Smooth muscle cell (in vitro differentiated cells): ENCODE data around the gene PROKR1. TPM values are rescaled to one million over a fixed set of nuclear protein-coding genes. Genes with fewer than 3 reads are reported as not detected.

ENCODE experiments used
- DNase-seq: peaks from one replicate; lab custom pipeline; 2025; ENCODE audit not compliant: unreplicated experiment; lab: John Stamatoyannopoulos, UW
- H2AFZ ChIP-seq: fragments of 200-600 bp; sonication (generic); 2 replicates; pipeline ENCODE4 v1.6.0; 2016; ENCODE audit warnings: antibody characterized with exemption, low read depth, mild to moderate bottlenecking
- H3F3A ChIP-seq: fragments of 200-600 bp; sonication (generic); 2 replicates; pipeline ENCODE4 v1.6.0; 2017; ENCODE audit warnings: antibody characterized with exemption, low read depth
- H3K27ac ChIP-seq: fragments of 200-600 bp; sonication (generic); 2 replicates; pipeline ENCODE4 v1.5.1; 2016; ENCODE audit warnings: low read depth, mild to moderate bottlenecking
- H3K27me3 ChIP-seq: fragments of 200-600 bp; sonication (generic); 2 replicates; pipeline ENCODE4 v1.6.1; 2016; ENCODE audit warnings: low read depth, mild to moderate bottlenecking
- H3K36me3 ChIP-seq: fragments of 200-600 bp; sonication (generic); 2 replicates; pipeline ENCODE4 v1.5.1; 2016; ENCODE audit warnings: low read depth
- H3K4me1 ChIP-seq: fragments of 200-600 bp; sonication (generic); 2 replicates; pipeline ENCODE4 v1.5.1; 2016; ENCODE audit warnings: low read depth
- H3K4me2 ChIP-seq: fragments of 200-600 bp; sonication (generic); 2 replicates; pipeline ENCODE4 v1.6.0; 2016; ENCODE audit warnings: mild to moderate bottlenecking
- H3K4me3 ChIP-seq: fragments of 200-600 bp; sonication (generic); 2 replicates; pipeline ENCODE4 v1.5.1; 2016; ENCODE audit warnings: mild to moderate bottlenecking
- H3K79me2 ChIP-seq: fragments of 200-600 bp; sonication (generic); 2 replicates; pipeline ENCODE4 v1.6.0; 2016; ENCODE audit warnings: low read depth, mild to moderate bottlenecking
- H3K9ac ChIP-seq: fragments of 200-600 bp; sonication (generic); 2 replicates; pipeline ENCODE4 v1.6.0; 2016; ENCODE audit warnings: low read depth
- H3K9me3 ChIP-seq: fragments of 200-600 bp; sonication (generic); replicated peaks from 2 replicates; pipeline ENCODE4 v1.5.1; 2016; ENCODE audit warnings: low read depth
- H4K20me1 ChIP-seq: fragments of 200-600 bp; sonication (generic); 2 replicates; pipeline ENCODE4 v1.6.0; 2016; ENCODE audit warnings: low read depth
- CTCF ChIP-seq: fragments of 200-600 bp; sonication (generic); IDR thresholded peaks from 2 replicates; pipeline ENCODE4 v1.5.1; 2017; ENCODE audit warnings: borderline replicate concordance, mild to moderate bottlenecking, antibody characterized with exemption; ENCODE audit not compliant: insufficient read depth, poor library complexity, severe bottlenecking
- WGBS: methylation state at CpG from one replicate; pipeline ENCODE4 v1.1.7; 2016; ENCODE audit warnings: low lambda C conversion rate; 5-methylcytosine and 5-hydroxymethylcytosine counted together
- polyA plus RNA-seq: library from polyadenylated mRNA; unstranded; fragments of >200 nt; fragmentation: Nextera tagmentation; extraction: Ambion mirVana; gene quantifications from 2 replicates; pipeline ENCODE4 v1.2.1, GENCODE V29; 2016
- total RNA-seq: library from RNA; depleted of rRNA; stranded (reverse); fragments of >200 nt; gene quantifications from 2 replicates; pipeline ENCODE4 v1.2.3, GENCODE V29; 2014

The PROKR1 gene
- total and polyA plus RNA-seq, 2 experiments from 2014 or later = not detected

DNA sequence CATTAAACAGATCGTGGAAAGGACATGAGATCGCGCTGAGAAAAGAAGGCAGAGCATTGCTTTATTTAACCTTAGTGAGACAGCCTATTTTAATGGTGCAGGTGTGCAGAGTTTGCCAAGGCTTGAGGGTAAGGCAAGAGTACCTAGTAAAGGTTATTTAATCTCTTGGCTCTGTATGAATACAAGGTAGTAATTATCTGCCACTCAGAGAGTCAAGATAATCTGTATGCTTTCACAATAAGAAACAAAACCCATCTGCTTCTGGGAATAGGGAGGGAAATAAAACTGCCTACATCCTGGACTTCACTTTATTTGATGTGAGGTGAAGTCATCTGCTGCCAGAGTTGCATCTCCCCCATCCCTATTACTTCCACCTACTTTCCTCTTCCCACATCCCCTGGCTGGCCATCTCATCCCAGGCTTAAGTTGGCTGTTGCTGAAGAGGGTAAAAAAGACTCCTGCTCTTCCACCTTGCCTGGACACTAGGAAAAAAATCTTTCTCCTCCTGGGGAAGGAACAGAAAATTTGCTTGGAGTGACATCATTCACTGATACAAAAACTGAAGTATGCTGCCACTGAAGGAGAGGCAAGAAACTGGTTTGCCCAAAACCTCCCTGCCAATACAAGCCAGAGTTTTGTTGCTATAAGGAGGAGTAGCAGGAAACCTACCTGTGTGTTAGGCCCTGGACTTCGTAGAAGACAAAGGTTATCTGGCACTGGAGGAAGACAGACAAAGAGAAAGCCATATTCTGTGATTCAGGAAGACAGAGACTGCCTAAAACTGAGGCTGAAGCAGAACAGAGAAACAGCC is 55.4 kb downstream of the PROKR1 start:
- H3K4me1 ChIP-seq = no peaks in the 10 kb centered on the region
- H3K36me3 ChIP-seq = no peaks in the 10 kb centered on the region
- no peaks in the 10 kb centered on the region for H4K20me1 ChIP-seq
- H3K9me3 ChIP-seq = no peaks in the 10 kb centered on the region
- H3K27me3 ChIP-seq = no peaks in the 10 kb centered on the region
- 72% methylated on average over 4 of the region's 4 CpGs for WGBS
- no peak overlapping the region for H3K9ac ChIP-seq
- no peak overlapping the region for H3K4me3 ChIP-seq
- no peak for TF ChIP-seq CTCF
- H3K27ac ChIP-seq = no peak overlapping the region
- H2AFZ ChIP-seq = no peak overlapping the region
- no peaks in the 10 kb centered on the region for H3F3A ChIP-seq
- H3K4me2 ChIP-seq = no peak overlapping the region
- DNase-seq = no peak
- no peaks in the 10 kb centered on the region for H3K79me2 ChIP-seq

DNA sequence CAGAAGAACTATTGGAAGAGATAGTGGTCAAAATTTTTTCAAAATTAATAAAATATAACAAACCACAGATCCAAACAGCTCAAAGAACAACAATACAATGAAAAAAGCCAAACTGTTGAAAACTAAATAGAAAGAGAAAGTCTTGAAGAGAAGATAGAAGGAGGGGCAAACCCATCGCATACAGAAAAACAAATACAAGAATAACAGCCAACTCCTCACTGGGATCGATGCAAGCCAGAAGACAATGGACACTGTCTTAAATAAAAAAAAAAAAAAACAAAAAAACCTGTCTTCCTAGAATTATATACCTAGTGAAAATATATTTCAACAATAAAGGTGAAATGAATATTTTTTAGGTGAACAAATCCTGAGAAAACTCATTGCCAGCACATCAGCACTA is 57.2 kb downstream of the PROKR1 start:
- no peak for DNase-seq
- H3F3A ChIP-seq = no peaks in the 10 kb centered on the region
- H2AFZ ChIP-seq = no peak overlapping the region
- no peaks in the 10 kb centered on the region for H3K9me3 ChIP-seq
- no peak for TF ChIP-seq CTCF
- 96% methylated on average over 2 of the region's 2 CpGs for WGBS
- no peaks in the 10 kb centered on the region for H3K36me3 ChIP-seq
- no peaks in the 10 kb centered on the region for H3K79me2 ChIP-seq
- no peak overlapping the region for H3K9ac ChIP-seq
- no peak overlapping the region for H3K27ac ChIP-seq
- H4K20me1 ChIP-seq = no peaks in the 10 kb centered on the region
- no peak overlapping the region for H3K4me3 ChIP-seq
- no peaks in the 10 kb centered on the region for H3K4me1 ChIP-seq
- no peak overlapping the region for H3K4me2 ChIP-seq
- no peaks in the 10 kb centered on the region for H3K27me3 ChIP-seq

DNA sequence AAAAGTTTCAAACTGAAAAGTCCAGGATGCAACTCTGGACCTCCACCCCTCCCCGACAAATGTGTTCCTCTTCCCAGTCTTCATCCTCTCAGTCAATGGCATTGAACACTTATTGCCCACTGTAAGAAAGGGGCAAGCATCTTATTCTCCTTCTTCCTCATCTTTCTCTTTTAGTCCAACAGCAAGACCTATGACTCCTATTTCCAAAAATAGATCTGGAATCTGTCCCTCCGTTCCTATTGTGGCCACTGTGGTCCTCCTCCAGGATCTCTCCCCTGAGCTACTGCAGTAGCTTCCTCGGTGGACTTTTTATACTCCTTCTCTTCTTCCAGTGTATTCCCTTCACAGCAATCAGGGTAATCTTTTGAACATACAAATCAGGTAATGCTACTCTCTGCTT is 63.3 kb downstream of the PROKR1 start:
- Histone ChIP-seq H3K9me3 (no peaks in the 10 kb centered on the region), H3K9ac (no peak overlapping the region), H3K4me2 (no peak overlapping the region), H3K4me1 (no peaks in the 10 kb centered on the region), H3F3A (peaks cover 11% of the 10 kb centered on the region), H2AFZ (no peak overlapping the region), H3K27ac (no peak overlapping the region), H3K79me2 (no peaks in the 10 kb centered on the region), H3K4me3 (no peak overlapping the region), H4K20me1 (no peaks in the 10 kb centered on the region), H3K27me3 (no peaks in the 10 kb centered on the region), H3K36me3 (no peaks in the 10 kb centered on the region)
- WGBS = 46% methylated on average over 3 of the region's 3 CpGs
- DNase-seq = no peak
- TF ChIP-seq CTCF = no peak

Other genes with a start within 250 kb of the PROKR1 start
- 0.81 and 1.5 TPM in 2 replicates for gene FBXO48, start 176.3 kb upstream of the PROKR1 start, total RNA-seq
- 0.42 and 0.61 TPM in 2 replicates for gene FBXO48, start 176.3 kb upstream of the PROKR1 start, polyA plus RNA-seq
- 8.0 and 9.2 TPM in 2 replicates for gene APLF, start 176.0 kb upstream of the PROKR1 start, total RNA-seq
- 2.6 and 3.4 TPM in 2 replicates for gene APLF, start 176.0 kb upstream of the PROKR1 start, polyA plus RNA-seq
- 1.2 and 2.0 TPM in 2 replicates for gene ARHGAP25, start 91.2 kb downstream of the PROKR1 start, total RNA-seq
- gene ARHGAP25, start 91.2 kb downstream of the PROKR1 start, polyA plus RNA-seq = 1.5 and 2.7 TPM in 2 replicates
- 0.22 TPM in 1 of 2 replicates, not detected in the other for gene BMP10, start 227.8 kb downstream of the PROKR1 start, total RNA-seq
- not detected in 2 replicates for gene BMP10, start 227.8 kb downstream of the PROKR1 start, polyA plus RNA-seq